ENCODE measurements around the gene ENAH. TPM values are rescaled to one million over a fixed set of nuclear protein-coding genes. Genes with fewer than 3 reads are reported as not detected.

The ENAH gene
- total and polyA plus RNA-seq, 9 of the 15 experiments (the other 6 are each of a cell fraction or from before 2014, with no cell fraction given): 0.03 to 1.2 (median 0.15) TPM

DNA sequence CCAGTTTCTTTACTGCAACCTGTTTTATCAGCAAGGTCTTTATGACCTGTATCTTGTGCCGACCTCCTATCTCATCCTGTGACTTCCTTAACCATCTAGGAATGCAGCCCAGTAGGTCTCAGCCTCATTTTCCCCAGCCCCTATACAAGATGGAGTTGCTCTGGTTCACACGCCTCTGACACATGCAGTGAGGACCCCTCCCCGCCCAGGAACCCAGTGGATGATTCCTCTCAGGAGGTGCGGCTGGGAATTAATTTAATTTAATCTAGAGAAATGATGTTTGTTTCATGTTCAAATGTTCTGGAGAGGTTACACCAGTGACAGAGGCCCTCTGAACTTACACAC lies 186.1 kb downstream of the ENAH start (continued):
- TF ChIP-seq, protein P1, sequence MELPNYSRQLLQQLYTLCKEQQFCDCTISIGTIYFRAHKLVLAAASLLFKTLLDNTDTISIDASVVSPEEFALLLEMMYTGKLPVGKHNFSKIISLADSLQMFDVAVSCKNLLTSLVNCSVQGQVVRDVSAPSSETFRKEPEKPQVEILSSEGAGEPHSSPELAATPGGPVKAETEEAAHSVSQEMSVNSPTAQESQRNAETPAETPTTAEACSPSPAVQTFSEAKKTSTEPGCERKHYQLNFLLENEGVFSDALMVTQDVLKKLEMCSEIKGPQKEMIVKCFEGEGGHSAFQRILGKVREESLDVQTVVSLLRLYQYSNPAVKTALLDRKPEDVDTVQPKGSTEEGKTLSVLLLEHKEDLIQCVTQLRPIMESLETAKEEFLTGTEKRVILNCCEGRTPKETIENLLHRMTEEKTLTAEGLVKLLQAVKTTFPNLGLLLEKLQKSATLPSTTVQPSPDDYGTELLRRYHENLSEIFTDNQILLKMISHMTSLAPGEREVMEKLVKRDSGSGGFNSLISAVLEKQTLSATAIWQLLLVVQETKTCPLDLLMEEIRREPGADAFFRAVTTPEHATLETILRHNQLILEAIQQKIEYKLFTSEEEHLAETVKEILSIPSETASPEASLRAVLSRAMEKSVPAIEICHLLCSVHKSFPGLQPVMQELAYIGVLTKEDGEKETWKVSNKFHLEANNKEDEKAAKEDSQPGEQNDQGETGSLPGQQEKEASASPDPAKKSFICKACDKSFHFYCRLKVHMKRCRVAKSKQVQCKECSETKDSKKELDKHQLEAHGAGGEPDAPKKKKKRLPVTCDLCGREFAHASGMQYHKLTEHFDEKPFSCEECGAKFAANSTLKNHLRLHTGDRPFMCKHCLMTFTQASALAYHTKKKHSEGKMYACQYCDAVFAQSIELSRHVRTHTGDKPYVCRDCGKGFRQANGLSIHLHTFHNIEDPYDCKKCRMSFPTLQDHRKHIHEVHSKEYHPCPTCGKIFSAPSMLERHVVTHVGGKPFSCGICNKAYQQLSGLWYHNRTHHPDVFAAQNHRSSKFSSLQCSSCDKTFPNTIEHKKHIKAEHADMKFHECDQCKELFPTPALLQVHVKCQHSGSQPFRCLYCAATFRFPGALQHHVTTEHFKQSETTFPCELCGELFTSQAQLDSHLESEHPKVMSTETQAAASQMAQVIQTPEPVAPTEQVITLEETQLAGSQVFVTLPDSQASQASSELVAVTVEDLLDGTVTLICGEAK (IDR thresholded peaks at IDR 0.05): no peak
- TF ChIP-seq, protein P1 (CRISPR knock-in tag; IDR thresholded peaks at IDR 0.05): no peak
- TF ChIP-seq BCL6 (CRISPR knock-in tag; IDR thresholded peaks at IDR 0.05): peak; percentile 93
- TF ChIP-seq, protein P2, sequence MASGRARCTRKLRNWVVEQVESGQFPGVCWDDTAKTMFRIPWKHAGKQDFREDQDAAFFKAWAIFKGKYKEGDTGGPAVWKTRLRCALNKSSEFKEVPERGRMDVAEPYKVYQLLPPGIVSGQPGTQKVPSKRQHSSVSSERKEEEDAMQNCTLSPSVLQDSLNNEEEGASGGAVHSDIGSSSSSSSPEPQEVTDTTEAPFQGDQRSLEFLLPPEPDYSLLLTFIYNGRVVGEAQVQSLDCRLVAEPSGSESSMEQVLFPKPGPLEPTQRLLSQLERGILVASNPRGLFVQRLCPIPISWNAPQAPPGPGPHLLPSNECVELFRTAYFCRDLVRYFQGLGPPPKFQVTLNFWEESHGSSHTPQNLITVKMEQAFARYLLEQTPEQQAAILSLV (tag; IDR thresholded peaks at IDR 0.05): peak; percentile 95
- TF ChIP-seq, protein P3, sequence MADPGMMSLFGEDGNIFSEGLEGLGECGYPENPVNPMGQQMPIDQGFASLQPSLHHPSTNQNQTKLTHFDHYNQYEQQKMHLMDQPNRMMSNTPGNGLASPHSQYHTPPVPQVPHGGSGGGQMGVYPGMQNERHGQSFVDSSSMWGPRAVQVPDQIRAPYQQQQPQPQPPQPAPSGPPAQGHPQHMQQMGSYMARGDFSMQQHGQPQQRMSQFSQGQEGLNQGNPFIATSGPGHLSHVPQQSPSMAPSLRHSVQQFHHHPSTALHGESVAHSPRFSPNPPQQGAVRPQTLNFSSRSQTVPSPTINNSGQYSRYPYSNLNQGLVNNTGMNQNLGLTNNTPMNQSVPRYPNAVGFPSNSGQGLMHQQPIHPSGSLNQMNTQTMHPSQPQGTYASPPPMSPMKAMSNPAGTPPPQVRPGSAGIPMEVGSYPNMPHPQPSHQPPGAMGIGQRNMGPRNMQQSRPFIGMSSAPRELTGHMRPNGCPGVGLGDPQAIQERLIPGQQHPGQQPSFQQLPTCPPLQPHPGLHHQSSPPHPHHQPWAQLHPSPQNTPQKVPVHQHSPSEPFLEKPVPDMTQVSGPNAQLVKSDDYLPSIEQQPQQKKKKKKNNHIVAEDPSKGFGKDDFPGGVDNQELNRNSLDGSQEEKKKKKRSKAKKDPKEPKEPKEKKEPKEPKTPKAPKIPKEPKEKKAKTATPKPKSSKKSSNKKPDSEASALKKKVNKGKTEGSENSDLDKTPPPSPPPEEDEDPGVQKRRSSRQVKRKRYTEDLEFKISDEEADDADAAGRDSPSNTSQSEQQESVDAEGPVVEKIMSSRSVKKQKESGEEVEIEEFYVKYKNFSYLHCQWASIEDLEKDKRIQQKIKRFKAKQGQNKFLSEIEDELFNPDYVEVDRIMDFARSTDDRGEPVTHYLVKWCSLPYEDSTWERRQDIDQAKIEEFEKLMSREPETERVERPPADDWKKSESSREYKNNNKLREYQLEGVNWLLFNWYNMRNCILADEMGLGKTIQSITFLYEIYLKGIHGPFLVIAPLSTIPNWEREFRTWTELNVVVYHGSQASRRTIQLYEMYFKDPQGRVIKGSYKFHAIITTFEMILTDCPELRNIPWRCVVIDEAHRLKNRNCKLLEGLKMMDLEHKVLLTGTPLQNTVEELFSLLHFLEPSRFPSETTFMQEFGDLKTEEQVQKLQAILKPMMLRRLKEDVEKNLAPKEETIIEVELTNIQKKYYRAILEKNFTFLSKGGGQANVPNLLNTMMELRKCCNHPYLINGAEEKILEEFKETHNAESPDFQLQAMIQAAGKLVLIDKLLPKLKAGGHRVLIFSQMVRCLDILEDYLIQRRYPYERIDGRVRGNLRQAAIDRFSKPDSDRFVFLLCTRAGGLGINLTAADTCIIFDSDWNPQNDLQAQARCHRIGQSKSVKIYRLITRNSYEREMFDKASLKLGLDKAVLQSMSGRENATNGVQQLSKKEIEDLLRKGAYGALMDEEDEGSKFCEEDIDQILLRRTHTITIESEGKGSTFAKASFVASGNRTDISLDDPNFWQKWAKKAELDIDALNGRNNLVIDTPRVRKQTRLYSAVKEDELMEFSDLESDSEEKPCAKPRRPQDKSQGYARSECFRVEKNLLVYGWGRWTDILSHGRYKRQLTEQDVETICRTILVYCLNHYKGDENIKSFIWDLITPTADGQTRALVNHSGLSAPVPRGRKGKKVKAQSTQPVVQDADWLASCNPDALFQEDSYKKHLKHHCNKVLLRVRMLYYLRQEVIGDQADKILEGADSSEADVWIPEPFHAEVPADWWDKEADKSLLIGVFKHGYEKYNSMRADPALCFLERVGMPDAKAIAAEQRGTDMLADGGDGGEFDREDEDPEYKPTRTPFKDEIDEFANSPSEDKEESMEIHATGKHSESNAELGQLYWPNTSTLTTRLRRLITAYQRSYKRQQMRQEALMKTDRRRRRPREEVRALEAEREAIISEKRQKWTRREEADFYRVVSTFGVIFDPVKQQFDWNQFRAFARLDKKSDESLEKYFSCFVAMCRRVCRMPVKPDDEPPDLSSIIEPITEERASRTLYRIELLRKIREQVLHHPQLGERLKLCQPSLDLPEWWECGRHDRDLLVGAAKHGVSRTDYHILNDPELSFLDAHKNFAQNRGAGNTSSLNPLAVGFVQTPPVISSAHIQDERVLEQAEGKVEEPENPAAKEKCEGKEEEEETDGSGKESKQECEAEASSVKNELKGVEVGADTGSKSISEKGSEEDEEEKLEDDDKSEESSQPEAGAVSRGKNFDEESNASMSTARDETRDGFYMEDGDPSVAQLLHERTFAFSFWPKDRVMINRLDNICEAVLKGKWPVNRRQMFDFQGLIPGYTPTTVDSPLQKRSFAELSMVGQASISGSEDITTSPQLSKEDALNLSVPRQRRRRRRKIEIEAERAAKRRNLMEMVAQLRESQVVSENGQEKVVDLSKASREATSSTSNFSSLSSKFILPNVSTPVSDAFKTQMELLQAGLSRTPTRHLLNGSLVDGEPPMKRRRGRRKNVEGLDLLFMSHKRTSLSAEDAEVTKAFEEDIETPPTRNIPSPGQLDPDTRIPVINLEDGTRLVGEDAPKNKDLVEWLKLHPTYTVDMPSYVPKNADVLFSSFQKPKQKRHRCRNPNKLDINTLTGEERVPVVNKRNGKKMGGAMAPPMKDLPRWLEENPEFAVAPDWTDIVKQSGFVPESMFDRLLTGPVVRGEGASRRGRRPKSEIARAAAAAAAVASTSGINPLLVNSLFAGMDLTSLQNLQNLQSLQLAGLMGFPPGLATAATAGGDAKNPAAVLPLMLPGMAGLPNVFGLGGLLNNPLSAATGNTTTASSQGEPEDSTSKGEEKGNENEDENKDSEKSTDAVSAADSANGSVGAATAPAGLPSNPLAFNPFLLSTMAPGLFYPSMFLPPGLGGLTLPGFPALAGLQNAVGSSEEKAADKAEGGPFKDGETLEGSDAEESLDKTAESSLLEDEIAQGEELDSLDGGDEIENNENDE (IDR thresholded peaks at IDR 0.05; ENCODE audit: low read depth, low read length): no peak
